WTC11 (cell line): ENCODE results near the gene TPBGL. TPM values are rescaled to one million over a fixed set of nuclear protein-coding genes. Genes with fewer than 3 reads are reported as not detected.

Source experiments
- ATAC-seq: fragments of 200-7000 bp; cut with Tn5 transposase; 2 replicates; pipeline ENCODE4 v1.10.0; 2021; ENCODE audit warnings: mild to moderate bottlenecking, moderate library complexity
- CTCF ChIA-PET: fragments of 300-600 bp; sonication (Branson Sonifier 250); formaldehyde crosslinking; loops from one replicate; lab custom pipeline; 2021; ENCODE audit warnings: antibody characterized with exemption; lab: Charles Lee
- POLR2A ChIA-PET: fragments of 350-600 bp; sonication (Branson Sonifier 250); formaldehyde crosslinking; loops from one replicate; lab custom pipeline; 2021; ENCODE audit warnings: antibody characterized with exemption; lab: Charles Lee
- DNase-seq: peaks from one replicate; pipeline ENCODE4 v3.0.0; 2021; ENCODE audit warnings: low spot score
- H3K27ac Mint-ChIP-seq: 2 replicates; pipeline ENCODE4 v1.8.0; 2021; ENCODE audit warnings: mixed read lengths
- H3K27me3 Mint-ChIP-seq: 2 replicates; pipeline ENCODE4 v1.8.0; 2021; ENCODE audit warnings: low read depth, mild to moderate bottlenecking, moderate library complexity, mixed read lengths
- H3K36me3 Mint-ChIP-seq: 2 replicates; pipeline ENCODE4 v1.8.0; 2021; ENCODE audit warnings: mixed read lengths
- H3K4me1 Mint-ChIP-seq: 2 replicates; pipeline ENCODE4 v1.8.0; 2022; ENCODE audit warnings: mixed read lengths
- H3K4me3 Mint-ChIP-seq: 2 replicates; pipeline ENCODE4 v1.8.0; 2021; ENCODE audit warnings: mild to moderate bottlenecking, moderate library complexity, mixed read lengths
- H3K9me3 Mint-ChIP-seq: 2 replicates; pipeline ENCODE4 v1.8.0; 2021; ENCODE audit warnings: mixed read lengths
- ATF1 ChIP-seq: sonication (generic); formaldehyde crosslinking; IDR thresholded peaks from 2 replicates; pipeline ENCODE4 v1.8.1; 2023; ENCODE audit warnings: mild to moderate bottlenecking, moderate library complexity, missing genetic modification reagents
- CBFB ChIP-seq: sonication (generic); formaldehyde crosslinking; IDR thresholded peaks from 2 replicates; pipeline ENCODE4 v1.8.1; 2022; ENCODE audit warnings: mild to moderate bottlenecking, low read depth, missing genetic modification reagents
- GABPB1 ChIP-seq: sonication (generic); formaldehyde crosslinking; IDR thresholded peaks from 2 replicates; pipeline ENCODE4 v1.8.1; 2023; ENCODE audit warnings: mild to moderate bottlenecking, missing genetic modification reagents
- MXD4 ChIP-seq: fragments of 250-450 bp; sonication (Bioruptor Pico); IDR thresholded peaks from 2 replicates; pipeline ENCODE4 v1.8.0; 2021; ENCODE audit warnings: mild to moderate bottlenecking, moderate library complexity, borderline replicate concordance
- NR2C2 ChIP-seq: sonication (generic); formaldehyde crosslinking; IDR thresholded peaks from 2 replicates; pipeline ENCODE4 v1.8.0; 2022; ENCODE audit warnings: mild to moderate bottlenecking, missing genetic modification reagents
- SMAD3 ChIP-seq: sonication (generic); formaldehyde crosslinking; IDR thresholded peaks from 2 replicates; pipeline ENCODE4 v1.8.0; 2022; ENCODE audit warnings: missing genetic modification reagents, mild to moderate bottlenecking, borderline replicate concordance
- ZNF121 ChIP-seq: sonication (generic); formaldehyde crosslinking; IDR thresholded peaks from 2 replicates; pipeline ENCODE4 v1.8.0; 2023; ENCODE audit warnings: missing genetic modification reagents
- ZNF263 ChIP-seq: sonication (generic); formaldehyde crosslinking; IDR thresholded peaks from 2 replicates; pipeline ENCODE4 v1.8.1; 2022; ENCODE audit warnings: low read depth, mild to moderate bottlenecking, moderate library complexity, missing genetic modification reagents
- ZNF317 ChIP-seq: sonication (generic); formaldehyde crosslinking; IDR thresholded peaks from 2 replicates; pipeline ENCODE4 v1.8.1; 2023; ENCODE audit warnings: low read depth, mild to moderate bottlenecking, moderate library complexity, missing genetic modification reagents, borderline replicate concordance
- ZNF396 ChIP-seq: fragments of 250-450 bp; sonication (Bioruptor Pico); IDR thresholded peaks from 2 replicates; pipeline ENCODE4 v1.8.0; 2021; ENCODE audit warnings: mild to moderate bottlenecking, moderate library complexity, borderline replicate concordance
- ZNF423 ChIP-seq: fragments of 250-450 bp; sonication (Bioruptor Pico); IDR thresholded peaks from 2 replicates; pipeline ENCODE4 v2.1.2; 2022; ENCODE audit warnings: mild to moderate bottlenecking, moderate library complexity
- ZNF671 ChIP-seq: fragments of 250-450 bp; sonication (Bioruptor Pico); IDR thresholded peaks from 2 replicates; pipeline ENCODE4 v1.8.0; 2021; ENCODE audit warnings: mild to moderate bottlenecking
- total RNA-seq: library from RNA; stranded (reverse); gene quantifications from 3 replicates; pipeline ENCODE4 v1.2.3, GENCODE V29; 2021
- TF ChIP-seq, protein P1 (sequence below): sonication (generic); formaldehyde crosslinking; IDR thresholded peaks from 2 replicates; pipeline ENCODE4 v1.8.1; 2022; ENCODE audit warnings: mild to moderate bottlenecking, missing genetic modification reagents, moderate library complexity, borderline replicate concordance
- TF ChIP-seq, protein P2 (sequence below): fragments of 200-600 bp; IDR thresholded peaks from 2 replicates; pipeline ENCODE4 v1.8.0; 2022; ENCODE audit warnings: antibody characterized with exemption
- TF ChIP-seq, protein P3 (sequence below): sonication (generic); formaldehyde crosslinking; IDR thresholded peaks from 2 replicates; pipeline ENCODE4 v1.8.1; 2023; ENCODE audit warnings: mild to moderate bottlenecking, missing genetic modification reagents, moderate library complexity
- TF ChIP-seq, protein P4 (sequence below): sonication (generic); formaldehyde crosslinking; IDR thresholded peaks from 2 replicates; pipeline ENCODE4 v1.8.0; 2022; ENCODE audit warnings: missing genetic modification reagents

Gene TPBGL
- total RNA-seq, 1 experiment from 2014 or later, result 0.37 TPM

- Mint-ChIP-seq H3K27me3 (no peaks in the 10 kb centered on the region; the same call in 1 of the 2 replicates), H3K27ac (no peak overlapping the region), H3K9me3 (no peaks in the 10 kb centered on the region), H3K4me3 (no peak overlapping the region), H3K4me1 (peaks cover 28% of the 10 kb centered on the region), H3K36me3 (no peaks in the 10 kb centered on the region)
- ATAC-seq (no peak), DNase-seq (no peak)
- CTCF ChIA-PET, result interaction anchor here (0.5 to 11.6 kb wide), 57 partner anchors 10 to 502 kb away, joined by 3 to 590 read pairs (median 7); partner anchors contain the start of genes NEU3, SLCO2B1 and TPBGL
- TF ChIP-seq ZNF423 (CRISPR knock-in tag), result no peak
- no peak for TF ChIP-seq MXD4 (CRISPR knock-in tag)
- no peak for TF ChIP-seq CBFB (CRISPR knock-in tag)
- TF ChIP-seq, protein P1, sequence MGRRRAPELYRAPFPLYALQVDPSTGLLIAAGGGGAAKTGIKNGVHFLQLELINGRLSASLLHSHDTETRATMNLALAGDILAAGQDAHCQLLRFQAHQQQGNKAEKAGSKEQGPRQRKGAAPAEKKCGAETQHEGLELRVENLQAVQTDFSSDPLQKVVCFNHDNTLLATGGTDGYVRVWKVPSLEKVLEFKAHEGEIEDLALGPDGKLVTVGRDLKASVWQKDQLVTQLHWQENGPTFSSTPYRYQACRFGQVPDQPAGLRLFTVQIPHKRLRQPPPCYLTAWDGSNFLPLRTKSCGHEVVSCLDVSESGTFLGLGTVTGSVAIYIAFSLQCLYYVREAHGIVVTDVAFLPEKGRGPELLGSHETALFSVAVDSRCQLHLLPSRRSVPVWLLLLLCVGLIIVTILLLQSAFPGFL (CRISPR knock-in tag), result no peak
- no peak for TF ChIP-seq ZNF671 (CRISPR knock-in tag)
- POLR2A ChIA-PET, result interaction anchor here (0.6 to 1.0 kb wide), 2 partner anchors 20 to 25 kb away, joined by 3 read pairs; no protein-coding TSS in a partner anchor
Measured at GRCh38 chr11:75204012-75204674, 36.4 kb upstream of the TPBGL start.

DNA sequence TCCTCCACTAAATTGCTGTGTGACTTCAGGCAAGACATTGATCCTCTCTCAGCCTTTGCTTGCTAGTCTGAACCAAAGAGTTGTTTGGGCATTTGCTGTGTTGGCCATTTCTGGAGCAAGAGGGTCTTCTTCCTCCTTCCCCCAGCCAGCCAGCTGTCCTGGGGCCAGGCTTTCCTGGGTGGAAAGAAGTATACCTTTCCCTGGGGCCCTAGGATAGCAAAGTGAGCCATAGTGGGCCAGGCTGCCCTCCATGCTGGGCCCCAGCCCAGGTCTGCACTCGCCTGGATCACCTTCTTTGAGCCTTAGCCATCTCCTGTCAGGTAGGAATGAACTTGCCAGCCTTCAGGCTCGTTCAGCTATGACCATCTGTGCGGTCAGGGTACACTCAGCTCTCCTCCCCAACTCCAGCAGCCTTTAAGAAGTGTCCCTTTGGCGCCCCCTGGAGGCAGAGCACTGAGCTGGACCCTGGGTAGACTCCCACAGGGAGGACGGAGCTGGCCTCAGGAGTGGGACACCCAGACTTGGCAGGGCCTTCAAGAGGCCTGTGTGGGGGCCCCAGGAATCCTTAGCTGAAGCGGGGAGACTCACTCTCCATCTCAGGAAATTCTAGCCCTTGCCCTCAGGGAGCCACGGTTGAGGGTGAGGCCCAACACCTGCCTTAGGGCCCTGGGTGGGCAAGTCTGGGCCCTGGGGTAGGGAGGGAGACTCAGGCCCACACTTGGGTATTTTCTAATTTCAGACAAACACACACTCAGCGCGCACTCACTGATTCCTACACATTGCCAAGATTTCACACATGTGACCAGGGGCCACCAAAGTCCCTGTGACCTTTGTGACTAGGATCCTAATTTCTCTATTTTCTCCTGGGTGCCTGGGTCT lies 35.6 kb upstream of the TPBGL start:
- H3K9me3 Mint-ChIP-seq, result no peaks in the 10 kb centered on the region
- no peaks in the 10 kb centered on the region for H3K36me3 Mint-ChIP-seq
- POLR2A ChIA-PET, result interaction anchor here (0.6 to 1.3 kb wide), 4 partner anchors 9 to 61 kb away, joined by 3 to 4 read pairs (median 3); no protein-coding TSS in a partner anchor
- DNase-seq (peak; percentile 94), ATAC-seq (peak; percentile 95)
- H3K27me3 Mint-ChIP-seq, result no peaks in the 10 kb centered on the region; the same call in 1 of the 2 replicates
- H3K4me1 Mint-ChIP-seq, result peaks cover 28% of the 10 kb centered on the region
- H3K4me3 Mint-ChIP-seq, result no peak overlapping the region
- CTCF ChIA-PET, result interaction anchor here (0.5 to 11.6 kb wide), 61 partner anchors 9 to 1160 kb away, joined by 3 to 590 read pairs (median 7); partner anchors contain the start of genes NEU3, SLCO2B1 and TPBGL
- H3K27ac Mint-ChIP-seq, result no peak overlapping the region
- TF ChIP-seq GABPB1 (CRISPR knock-in tag) (0 out of 2 replicates have a peak, but pooled peaks have one; percentile 15), ZNF317 (no peak), NR2C2 (no peak), ZNF121 (CRISPR knock-in tag) (0 out of 2 replicates have a peak, but pooled peaks have one; percentile 24), ZNF263 (CRISPR knock-in tag) (peak; percentile 63; the same call in 1 of the 2 replicates)
- TF ChIP-seq, protein P2, sequence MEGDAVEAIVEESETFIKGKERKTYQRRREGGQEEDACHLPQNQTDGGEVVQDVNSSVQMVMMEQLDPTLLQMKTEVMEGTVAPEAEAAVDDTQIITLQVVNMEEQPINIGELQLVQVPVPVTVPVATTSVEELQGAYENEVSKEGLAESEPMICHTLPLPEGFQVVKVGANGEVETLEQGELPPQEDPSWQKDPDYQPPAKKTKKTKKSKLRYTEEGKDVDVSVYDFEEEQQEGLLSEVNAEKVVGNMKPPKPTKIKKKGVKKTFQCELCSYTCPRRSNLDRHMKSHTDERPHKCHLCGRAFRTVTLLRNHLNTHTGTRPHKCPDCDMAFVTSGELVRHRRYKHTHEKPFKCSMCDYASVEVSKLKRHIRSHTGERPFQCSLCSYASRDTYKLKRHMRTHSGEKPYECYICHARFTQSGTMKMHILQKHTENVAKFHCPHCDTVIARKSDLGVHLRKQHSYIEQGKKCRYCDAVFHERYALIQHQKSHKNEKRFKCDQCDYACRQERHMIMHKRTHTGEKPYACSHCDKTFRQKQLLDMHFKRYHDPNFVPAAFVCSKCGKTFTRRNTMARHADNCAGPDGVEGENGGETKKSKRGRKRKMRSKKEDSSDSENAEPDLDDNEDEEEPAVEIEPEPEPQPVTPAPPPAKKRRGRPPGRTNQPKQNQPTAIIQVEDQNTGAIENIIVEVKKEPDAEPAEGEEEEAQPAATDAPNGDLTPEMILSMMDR, result peak; percentile 95
- TF ChIP-seq, protein P3, sequence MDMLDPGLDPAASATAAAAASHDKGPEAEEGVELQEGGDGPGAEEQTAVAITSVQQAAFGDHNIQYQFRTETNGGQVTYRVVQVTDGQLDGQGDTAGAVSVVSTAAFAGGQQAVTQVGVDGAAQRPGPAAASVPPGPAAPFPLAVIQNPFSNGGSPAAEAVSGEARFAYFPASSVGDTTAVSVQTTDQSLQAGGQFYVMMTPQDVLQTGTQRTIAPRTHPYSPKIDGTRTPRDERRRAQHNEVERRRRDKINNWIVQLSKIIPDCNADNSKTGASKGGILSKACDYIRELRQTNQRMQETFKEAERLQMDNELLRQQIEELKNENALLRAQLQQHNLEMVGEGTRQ (CRISPR knock-in tag), result no peak

DNA sequence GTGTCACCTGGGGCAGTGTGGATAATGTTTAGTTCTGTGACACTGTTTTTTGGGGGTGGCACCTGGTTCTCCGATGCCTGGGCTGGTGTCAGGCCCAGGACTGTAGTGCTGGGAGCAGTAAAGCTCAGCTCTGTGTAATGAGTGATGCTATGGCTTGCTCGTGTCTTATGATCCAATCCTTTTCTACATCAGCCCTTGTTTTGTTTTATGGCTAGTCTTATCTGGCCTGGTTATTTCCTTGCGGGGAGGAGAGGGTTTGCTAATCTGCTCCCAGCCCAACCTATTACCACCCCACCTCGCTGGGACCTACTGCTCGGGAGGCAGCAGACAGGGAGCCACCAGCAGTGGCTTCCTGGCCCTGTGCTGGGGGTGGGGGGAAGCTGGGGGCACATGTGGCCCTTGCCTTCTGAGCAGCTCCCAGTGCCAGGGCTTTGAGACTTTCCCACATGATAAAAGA lies 35.0 kb upstream of the TPBGL start:
- CTCF ChIA-PET, result interaction anchor here (0.6 to 11.6 kb wide), 56 partner anchors 9 to 1161 kb away, joined by 3 to 590 read pairs (median 7); partner anchors contain the start of genes NEU3, SLCO2B1 and TPBGL
- Mint-ChIP-seq H3K27ac (no peak overlapping the region), H3K4me1 (peaks cover 25% of the 10 kb centered on the region), H3K36me3 (no peaks in the 10 kb centered on the region), H3K4me3 (no peak overlapping the region), H3K9me3 (no peaks in the 10 kb centered on the region), H3K27me3 (no peaks in the 10 kb centered on the region; the same call in 1 of the 2 replicates)
- POLR2A ChIA-PET, result interaction anchor here (1.2 to 1.3 kb wide), 2 partner anchors 9 to 61 kb away, joined by 3 to 4 read pairs; no protein-coding TSS in a partner anchor
- no peak for TF ChIP-seq CBFB (CRISPR knock-in tag)
- TF ChIP-seq SMAD3, result no peak
- no peak for TF ChIP-seq ZNF396 (CRISPR knock-in tag)
- TF ChIP-seq, protein P4, sequence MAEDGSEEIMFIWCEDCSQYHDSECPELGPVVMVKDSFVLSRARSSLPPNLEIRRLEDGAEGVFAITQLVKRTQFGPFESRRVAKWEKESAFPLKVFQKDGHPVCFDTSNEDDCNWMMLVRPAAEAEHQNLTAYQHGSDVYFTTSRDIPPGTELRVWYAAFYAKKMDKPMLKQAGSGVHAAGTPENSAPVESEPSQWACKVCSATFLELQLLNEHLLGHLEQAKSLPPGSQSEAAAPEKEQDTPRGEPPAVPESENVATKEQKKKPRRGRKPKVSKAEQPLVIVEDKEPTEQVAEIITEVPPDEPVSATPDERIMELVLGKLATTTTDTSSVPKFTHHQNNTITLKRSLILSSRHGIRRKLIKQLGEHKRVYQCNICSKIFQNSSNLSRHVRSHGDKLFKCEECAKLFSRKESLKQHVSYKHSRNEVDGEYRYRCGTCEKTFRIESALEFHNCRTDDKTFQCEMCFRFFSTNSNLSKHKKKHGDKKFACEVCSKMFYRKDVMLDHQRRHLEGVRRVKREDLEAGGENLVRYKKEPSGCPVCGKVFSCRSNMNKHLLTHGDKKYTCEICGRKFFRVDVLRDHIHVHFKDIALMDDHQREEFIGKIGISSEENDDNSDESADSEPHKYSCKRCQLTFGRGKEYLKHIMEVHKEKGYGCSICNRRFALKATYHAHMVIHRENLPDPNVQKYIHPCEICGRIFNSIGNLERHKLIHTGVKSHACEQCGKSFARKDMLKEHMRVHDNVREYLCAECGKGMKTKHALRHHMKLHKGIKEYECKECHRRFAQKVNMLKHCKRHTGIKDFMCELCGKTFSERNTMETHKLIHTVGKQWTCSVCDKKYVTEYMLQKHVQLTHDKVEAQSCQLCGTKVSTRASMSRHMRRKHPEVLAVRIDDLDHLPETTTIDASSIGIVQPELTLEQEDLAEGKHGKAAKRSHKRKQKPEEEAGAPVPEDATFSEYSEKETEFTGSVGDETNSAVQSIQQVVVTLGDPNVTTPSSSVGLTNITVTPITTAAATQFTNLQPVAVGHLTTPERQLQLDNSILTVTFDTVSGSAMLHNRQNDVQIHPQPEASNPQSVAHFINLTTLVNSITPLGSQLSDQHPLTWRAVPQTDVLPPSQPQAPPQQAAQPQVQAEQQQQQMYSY (CRISPR knock-in tag), result no peak
- TF ChIP-seq ATF1 (CRISPR knock-in tag), result no peak
- ATAC-seq (no peak), DNase-seq (no peak)
